GM23338 (cell line): ENCODE results near the gene C22orf23.

Experiments used
- CREB1 ChIP-seq: fragments of 250-450 bp; sonication (Bioruptor Pico); IDR thresholded peaks from 2 replicates; pipeline ENCODE4 v1.5.0; 2020; ENCODE audit warnings: low read depth, mild to moderate bottlenecking, moderate library complexity
- CTCF ChIP-seq, 2 experiments: fragments of 200-600 bp in 1 of 2; sonication (generic) in 1 of 2; conservative IDR thresholded peaks; 2 replicates each; pipeline versions ENCODE4 v1.5.1 to v1.6.1; 2016 to 2017; ENCODE audit warnings: antibody characterized with exemption in 2 of 2, low read depth in 2 of 2, mild to moderate bottlenecking in 2 of 2, moderate library complexity in 1 of 2
- EZH2 ChIP-seq: fragments of 200-600 bp; sonication (generic); IDR thresholded peaks from one replicate; pipeline ENCODE4 v1.8.0; 2017; ENCODE audit warnings: antibody characterized with exemption, mild to moderate bottlenecking, low read depth; ENCODE audit not compliant: unreplicated experiment
- JUNB ChIP-seq: IDR thresholded peaks from one replicate; pipeline ENCODE4 v1.6.1; 2016; ENCODE audit warnings: antibody characterized with exemption; ENCODE audit not compliant: unreplicated experiment

- TF ChIP-seq CREB1 (CRISPR knock-in tag): no peak
- TF ChIP-seq CTCF (conservative IDR thresholded peaks at IDR 0.05; ENCODE audit: low read depth in 2 of 2): no peak
- no peak for TF ChIP-seq EZH2
- TF ChIP-seq JUNB: no peak
Measured at GRCh38 chr22:37998543-37998942, 45.1 kb upstream of the C22orf23 start.
